NB4 (cell line): ENCODE results near the gene MED26.
"Not testable (repeated sequence)": the region's sequence is repeated elsewhere in the genome, so short reads cannot be mapped to it uniquely, and the experiment has no call there.

ENCODE experiments used
- DNase-seq: peaks from one replicate; pipeline ENCODE4 v3.0.0; 2010; ENCODE audit warnings: low read depth
- H3K4me3 ChIP-seq: one replicate; pipeline ENCODE4 v1.5.1; 2011; ENCODE audit warnings: mild to moderate bottlenecking, low read depth, low read length, moderate library complexity
- CTCF ChIP-seq: IDR thresholded peaks from one replicate; pipeline ENCODE4 v1.5.1; 2012; ENCODE audit warnings: low read depth, low read length
- MAX ChIP-seq: IDR thresholded peaks from 2 replicates; pipeline ENCODE4 v1.6.1; 2011; ENCODE audit warnings: low read depth, low read length
- MYC ChIP-seq: IDR thresholded peaks from 2 replicates; pipeline ENCODE4 v1.6.1; 2011; ENCODE audit warnings: low read depth, low read length
- POLR2A ChIP-seq: IDR thresholded peaks from 2 replicates; pipeline ENCODE4 v1.6.1; 2011; ENCODE audit warnings: mild to moderate bottlenecking; ENCODE audit not compliant: insufficient read length; ENCODE audit errors: extremely low read depth

Gene MED26

GRCh38 chr19:16652854-16653253, 24.9 kb upstream of the MED26 start:
- no peak overlapping the region for H3K4me3 ChIP-seq
- DNase-seq: no peak
- TF ChIP-seq POLR2A (no peak), CTCF (no peak), MAX (no peak), MYC (no peak)

DNA sequence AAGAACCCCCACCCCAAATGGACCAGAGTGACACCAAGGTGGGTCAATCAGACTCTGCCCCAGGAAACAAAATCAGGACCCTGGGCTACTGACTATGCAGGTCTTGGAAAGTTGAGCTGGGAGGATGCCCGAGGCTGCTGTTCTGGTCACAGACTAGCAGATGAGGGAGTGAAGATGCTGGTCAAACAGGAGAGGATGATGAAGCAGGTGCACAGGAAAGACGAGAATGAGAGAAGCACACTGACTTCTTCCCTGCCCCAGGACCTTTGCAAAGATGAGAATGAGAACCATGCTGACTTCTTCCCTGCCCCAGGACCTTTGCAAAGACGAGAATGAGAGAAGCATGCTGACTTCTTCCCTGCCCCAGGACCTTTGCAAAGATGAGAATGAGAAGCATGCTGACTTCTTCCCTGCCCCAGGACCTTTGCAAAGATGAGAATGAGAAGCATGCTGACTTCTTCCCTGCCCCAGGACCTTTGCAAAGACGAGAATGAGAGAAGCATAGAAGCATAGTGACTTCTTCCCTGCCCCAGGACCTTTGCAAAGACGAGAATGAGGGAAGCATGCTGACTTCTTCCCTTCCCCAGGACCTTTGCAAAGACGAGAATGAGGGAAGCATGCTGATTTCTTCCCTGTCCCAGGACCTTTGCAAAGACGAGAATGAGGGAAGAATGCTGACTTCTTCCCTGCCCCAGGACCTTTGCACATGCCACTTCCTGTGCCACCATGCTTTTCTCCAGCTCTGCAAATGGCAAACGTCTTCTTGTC, 23.6 kb upstream of the MED26 start:
- H3K4me3 ChIP-seq, DNase-seq: not testable (repeated sequence)

- no peak overlapping the region for H3K4me3 ChIP-seq
- DNase-seq: no peak
- TF ChIP-seq POLR2A (no peak), MYC (no peak), MAX (no peak), CTCF (no peak)
Observed at GRCh38 chr19:16650821-16651220, 22.8 kb upstream of the MED26 start.

DNA sequence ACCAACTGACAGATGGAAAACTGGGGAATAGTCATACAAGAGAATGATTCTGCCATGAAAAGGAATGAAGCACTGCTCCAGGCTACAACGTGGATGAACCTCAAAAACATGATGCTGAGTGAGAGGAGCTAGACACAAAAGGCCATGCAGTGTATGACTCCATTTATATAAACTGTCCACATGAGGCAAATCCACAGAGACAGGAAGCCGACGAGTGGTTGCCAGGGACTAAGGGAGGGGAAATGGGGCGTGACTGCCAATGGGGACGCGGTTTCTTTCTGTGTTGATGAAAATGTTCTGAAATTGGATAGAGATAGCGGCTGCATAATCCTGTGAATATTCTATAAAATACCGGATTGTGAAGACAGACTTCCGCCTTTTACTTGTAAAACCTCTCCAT, 21.7 kb upstream of the MED26 start:
- DNase-seq: no peak

DNA sequence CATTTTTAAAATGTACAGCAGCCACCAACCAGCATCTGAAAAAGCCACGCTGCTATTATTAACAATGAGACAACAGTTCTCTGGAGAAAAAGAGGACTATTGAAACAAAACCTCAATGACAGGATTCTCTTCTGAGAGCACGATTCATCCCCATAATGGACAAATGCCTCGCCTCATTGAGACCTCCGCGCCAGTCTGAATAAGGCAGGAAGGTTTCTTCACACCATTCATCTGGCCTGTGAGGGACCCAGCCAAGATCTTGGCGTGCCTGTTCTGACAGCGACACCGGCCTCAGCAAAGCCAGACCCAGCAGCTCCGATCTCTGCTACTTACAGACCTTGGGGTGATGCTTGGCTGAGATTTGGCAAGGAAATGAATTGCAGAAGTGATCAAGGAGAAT, 17.1 kb upstream of the MED26 start:
- TF ChIP-seq MAX (no peak), CTCF (no peak), MYC (no peak), POLR2A (no peak)
- no peak overlapping the region for H3K4me3 ChIP-seq
- no peak for DNase-seq

More for the DNA sequence above, 21.7 kb upstream of the MED26 start:
- no peak overlapping the region for H3K4me3 ChIP-seq
- TF ChIP-seq MAX (no peak), POLR2A (no peak), MYC (no peak), CTCF (no peak)

DNA sequence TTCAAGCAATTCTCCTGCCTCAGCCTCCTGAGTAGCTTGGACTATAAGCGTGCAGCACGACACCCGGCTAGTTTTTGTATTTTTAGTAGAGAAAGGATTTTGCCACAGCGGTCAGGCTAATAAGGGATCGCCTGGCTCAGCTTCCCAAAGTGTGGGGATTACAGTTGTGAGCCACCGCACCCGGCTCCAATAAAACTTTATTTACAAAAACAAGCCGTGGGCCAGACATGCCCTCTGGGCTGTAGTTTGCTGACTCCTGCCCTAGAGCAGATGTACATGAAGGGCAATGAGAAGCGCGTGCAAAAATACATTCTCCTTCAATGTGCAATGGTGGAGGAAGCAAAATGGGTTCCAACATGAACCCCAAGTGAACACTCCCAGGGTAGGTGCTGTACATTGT, 13.7 kb upstream of the MED26 start:
- H3K4me3 ChIP-seq: no peak overlapping the region
- no peak for TF ChIP-seq MYC
- no peak for TF ChIP-seq CTCF
- TF ChIP-seq POLR2A: no peak
- TF ChIP-seq MAX: no peak
- no peak for DNase-seq
